ENCODE measurements around the gene PDE6A. TPM values are rescaled to one million over a fixed set of nuclear protein-coding genes. Genes with fewer than 3 reads are reported as not detected.

The PDE6A gene
- total RNA-seq, 1 donor from 2014 or later: 0.14 TPM

DNA sequence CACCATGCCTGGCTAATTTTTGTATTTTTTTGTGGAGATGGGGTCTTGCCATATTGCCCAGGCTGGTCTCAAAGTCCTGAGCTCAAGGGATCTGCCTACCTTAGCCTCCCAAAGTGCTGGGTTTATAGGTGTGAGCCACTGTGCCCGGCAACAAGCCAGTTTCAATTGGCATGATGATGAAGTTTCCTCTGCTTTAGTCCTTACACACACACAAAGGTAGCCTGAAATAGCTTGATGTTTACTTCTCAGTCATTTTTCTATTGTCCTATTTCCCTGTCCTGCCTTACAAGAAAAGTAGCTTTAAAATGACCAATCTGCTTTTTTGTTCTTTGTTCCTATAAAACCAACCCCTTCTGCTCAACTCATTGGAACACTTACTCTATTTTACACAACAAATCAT lies 33.6 kb downstream of the PDE6A start:
- Mint-ChIP-seq H3K9me3 (ENCODE audit: unreplicated experiment) (no peaks in the 10 kb centered on the region), H3K4me3 (ENCODE audit: unreplicated experiment) (no peak overlapping the region), H3K4me1 (ENCODE audit: low read depth, unreplicated experiment) (peaks cover 16% of the 10 kb centered on the region), H3K27me3 (ENCODE audit: low read depth, unreplicated experiment) (no peaks in the 10 kb centered on the region), H3K36me3 (ENCODE audit: low read depth, unreplicated experiment) (no peaks in the 10 kb centered on the region), H3K27ac (ENCODE audit: unreplicated experiment) (no peak overlapping the region)
- no peak overlapping the region for H2AFZ ChIP-seq (ENCODE audit: low read depth, low read length)
- no peaks in the 10 kb centered on the region for H3K36me3 ChIP-seq (ENCODE audit: insufficient read depth, low read length)
- H3K4me3 ChIP-seq (ENCODE audit: insufficient read depth, low read depth, low read length): no peak overlapping the region
- no peaks in the 10 kb centered on the region for H4K20me1 ChIP-seq (ENCODE audit: insufficient read depth, low read length)
- peaks cover 10% of the 10 kb centered on the region for H3K4me1 ChIP-seq (ENCODE audit: insufficient read depth, low read length)
- H3K27ac ChIP-seq (ENCODE audit: low read depth, low read length): no peak overlapping the region
- no peak overlapping the region for H3K9ac ChIP-seq (ENCODE audit: low read length)
- TF ChIP-seq, protein P1, sequence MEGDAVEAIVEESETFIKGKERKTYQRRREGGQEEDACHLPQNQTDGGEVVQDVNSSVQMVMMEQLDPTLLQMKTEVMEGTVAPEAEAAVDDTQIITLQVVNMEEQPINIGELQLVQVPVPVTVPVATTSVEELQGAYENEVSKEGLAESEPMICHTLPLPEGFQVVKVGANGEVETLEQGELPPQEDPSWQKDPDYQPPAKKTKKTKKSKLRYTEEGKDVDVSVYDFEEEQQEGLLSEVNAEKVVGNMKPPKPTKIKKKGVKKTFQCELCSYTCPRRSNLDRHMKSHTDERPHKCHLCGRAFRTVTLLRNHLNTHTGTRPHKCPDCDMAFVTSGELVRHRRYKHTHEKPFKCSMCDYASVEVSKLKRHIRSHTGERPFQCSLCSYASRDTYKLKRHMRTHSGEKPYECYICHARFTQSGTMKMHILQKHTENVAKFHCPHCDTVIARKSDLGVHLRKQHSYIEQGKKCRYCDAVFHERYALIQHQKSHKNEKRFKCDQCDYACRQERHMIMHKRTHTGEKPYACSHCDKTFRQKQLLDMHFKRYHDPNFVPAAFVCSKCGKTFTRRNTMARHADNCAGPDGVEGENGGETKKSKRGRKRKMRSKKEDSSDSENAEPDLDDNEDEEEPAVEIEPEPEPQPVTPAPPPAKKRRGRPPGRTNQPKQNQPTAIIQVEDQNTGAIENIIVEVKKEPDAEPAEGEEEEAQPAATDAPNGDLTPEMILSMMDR (IDR thresholded peaks at IDR 0.05; ENCODE audit: insufficient read depth, low read depth, low read length): no peak
- FAIRE-seq (no peak), DNase-seq (ENCODE audit: low read depth) (no peak)
- H3K4me2 ChIP-seq (ENCODE audit: low read length): no peak overlapping the region
- no peaks in the 10 kb centered on the region for H3K79me2 ChIP-seq (ENCODE audit: insufficient read depth, low read length)
- no peaks in the 10 kb centered on the region for H3K9me3 ChIP-seq (ENCODE audit: insufficient read depth, low read depth, low read length)
- H3K27me3 ChIP-seq (ENCODE audit: insufficient read depth, low read length): peaks cover 8% of the 10 kb centered on the region

GRCh38 chr5:149907828-149908227 lies 36.8 kb downstream of the PDE6A start:
- no peak overlapping the region for H3K9ac ChIP-seq (ENCODE audit: low read length)
- H3K27me3 Mint-ChIP-seq (ENCODE audit: low read depth, unreplicated experiment): peaks cover 2% of the 10 kb centered on the region
- peaks cover 2% of the 10 kb centered on the region for H3K4me1 Mint-ChIP-seq (ENCODE audit: low read depth, unreplicated experiment)
- no peaks in the 10 kb centered on the region for H3K36me3 ChIP-seq (ENCODE audit: insufficient read depth, low read length)
- no peak overlapping the region for H3K27ac Mint-ChIP-seq (ENCODE audit: unreplicated experiment)
- no peaks in the 10 kb centered on the region for H3K36me3 Mint-ChIP-seq (ENCODE audit: low read depth, unreplicated experiment)
- no peaks in the 10 kb centered on the region for H4K20me1 ChIP-seq (ENCODE audit: insufficient read depth, low read length)
- no peaks in the 10 kb centered on the region for H3K9me3 ChIP-seq (ENCODE audit: insufficient read depth, low read depth, low read length)
- TF ChIP-seq, protein P1 (IDR thresholded peaks at IDR 0.05; ENCODE audit: insufficient read depth, low read depth, low read length): no peak
- no peak for TF ChIP-seq EZH2 (IDR thresholded peaks at IDR 0.05; ENCODE audit: insufficient read depth, low read length)
- peaks cover 15% of the 10 kb centered on the region for H3K27me3 ChIP-seq (ENCODE audit: insufficient read depth, low read length)
- H3K4me1 ChIP-seq (ENCODE audit: insufficient read depth, low read length): no peaks in the 10 kb centered on the region
- FAIRE-seq: no peak
- no peak for DNase-seq (ENCODE audit: low read depth)
- H3K4me2 ChIP-seq (ENCODE audit: low read length): no peak overlapping the region
- H3K9me3 Mint-ChIP-seq (ENCODE audit: unreplicated experiment): no peaks in the 10 kb centered on the region
- no peak overlapping the region for H3K4me3 Mint-ChIP-seq (ENCODE audit: unreplicated experiment)
- no peak overlapping the region for H2AFZ ChIP-seq (ENCODE audit: low read depth, low read length)
- no peak overlapping the region for H3K4me3 ChIP-seq (ENCODE audit: insufficient read depth, low read depth, low read length)
- H3K79me2 ChIP-seq (ENCODE audit: insufficient read depth, low read length): no peaks in the 10 kb centered on the region
- no peak overlapping the region for H3K27ac ChIP-seq (ENCODE audit: low read depth, low read length)

DNA sequence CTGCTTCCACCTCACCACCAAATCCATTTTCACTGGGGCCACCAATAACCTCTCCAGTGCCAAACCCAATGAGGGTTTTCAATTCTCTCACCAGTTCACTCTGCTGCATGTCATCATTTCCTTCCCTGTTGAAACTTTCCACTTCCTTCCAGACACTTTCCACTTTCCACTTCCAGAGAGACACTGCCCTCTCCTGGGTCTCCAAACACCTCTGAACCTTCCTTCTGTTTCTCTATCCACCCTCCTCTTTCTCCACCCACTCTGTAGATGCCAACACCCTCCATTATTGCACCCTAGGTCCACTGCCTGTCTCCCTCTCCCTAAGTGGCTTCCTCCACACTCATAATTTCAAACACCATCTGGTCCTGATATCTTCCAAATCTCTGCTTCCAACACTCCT lies 39.6 kb downstream of the PDE6A start:
- FAIRE-seq (no peak), DNase-seq (ENCODE audit: low read depth) (no peak)
- H3K4me3 ChIP-seq (ENCODE audit: insufficient read depth, low read depth, low read length): no peak overlapping the region
- H3K27ac Mint-ChIP-seq (ENCODE audit: unreplicated experiment): no peak overlapping the region
- no peaks in the 10 kb centered on the region for H3K36me3 ChIP-seq (ENCODE audit: insufficient read depth, low read length)
- no peaks in the 10 kb centered on the region for H3K9me3 ChIP-seq (ENCODE audit: insufficient read depth, low read depth, low read length)
- no peak overlapping the region for H3K9ac ChIP-seq (ENCODE audit: low read length)
- peaks cover 15% of the 10 kb centered on the region for H3K27me3 ChIP-seq (ENCODE audit: insufficient read depth, low read length)
- H3K36me3 Mint-ChIP-seq (ENCODE audit: low read depth, unreplicated experiment): no peaks in the 10 kb centered on the region
- H3K4me2 ChIP-seq (ENCODE audit: low read length): no peak overlapping the region
- H2AFZ ChIP-seq (ENCODE audit: low read depth, low read length): no peak overlapping the region
- H3K79me2 ChIP-seq (ENCODE audit: insufficient read depth, low read length): no peaks in the 10 kb centered on the region
- no peaks in the 10 kb centered on the region for H3K9me3 Mint-ChIP-seq (ENCODE audit: unreplicated experiment)
- H3K4me1 ChIP-seq (ENCODE audit: insufficient read depth, low read length): no peaks in the 10 kb centered on the region
- H3K4me3 Mint-ChIP-seq (ENCODE audit: unreplicated experiment): no peak overlapping the region
- peaks cover 8% of the 10 kb centered on the region for H3K4me1 Mint-ChIP-seq (ENCODE audit: low read depth, unreplicated experiment)
- no peaks in the 10 kb centered on the region for H4K20me1 ChIP-seq (ENCODE audit: insufficient read depth, low read length)
- peaks cover 2% of the 10 kb centered on the region for H3K27me3 Mint-ChIP-seq (ENCODE audit: low read depth, unreplicated experiment)
- TF ChIP-seq, protein P1 (IDR thresholded peaks at IDR 0.05; ENCODE audit: insufficient read depth, low read depth, low read length): no peak
- TF ChIP-seq EZH2 (IDR thresholded peaks at IDR 0.05; ENCODE audit: insufficient read depth, low read length): no peak
- no peak overlapping the region for H3K27ac ChIP-seq (ENCODE audit: low read depth, low read length)
